ENCODE results near the gene VPS26A.

Gene VPS26A

GRCh38 chr10:69215405-69216171, 91.6 kb downstream of the VPS26A start:
- no peaks in the 10 kb centered on the region for H4K20me1 ChIP-seq (ENCODE audit: insufficient read depth, low read length)
- H3K4me1 ChIP-seq (ENCODE audit: insufficient read depth, low read length, severe bottlenecking), result no peaks in the 10 kb centered on the region
- H3K27me3 ChIP-seq (ENCODE audit: insufficient read depth, low read length), result no peaks in the 10 kb centered on the region
- no peak overlapping the region for H3K4me2 ChIP-seq (ENCODE audit: low read length)
- no peaks in the 10 kb centered on the region for H3K36me3 ChIP-seq (ENCODE audit: insufficient read depth, low read length)
- TF ChIP-seq, protein P1, sequence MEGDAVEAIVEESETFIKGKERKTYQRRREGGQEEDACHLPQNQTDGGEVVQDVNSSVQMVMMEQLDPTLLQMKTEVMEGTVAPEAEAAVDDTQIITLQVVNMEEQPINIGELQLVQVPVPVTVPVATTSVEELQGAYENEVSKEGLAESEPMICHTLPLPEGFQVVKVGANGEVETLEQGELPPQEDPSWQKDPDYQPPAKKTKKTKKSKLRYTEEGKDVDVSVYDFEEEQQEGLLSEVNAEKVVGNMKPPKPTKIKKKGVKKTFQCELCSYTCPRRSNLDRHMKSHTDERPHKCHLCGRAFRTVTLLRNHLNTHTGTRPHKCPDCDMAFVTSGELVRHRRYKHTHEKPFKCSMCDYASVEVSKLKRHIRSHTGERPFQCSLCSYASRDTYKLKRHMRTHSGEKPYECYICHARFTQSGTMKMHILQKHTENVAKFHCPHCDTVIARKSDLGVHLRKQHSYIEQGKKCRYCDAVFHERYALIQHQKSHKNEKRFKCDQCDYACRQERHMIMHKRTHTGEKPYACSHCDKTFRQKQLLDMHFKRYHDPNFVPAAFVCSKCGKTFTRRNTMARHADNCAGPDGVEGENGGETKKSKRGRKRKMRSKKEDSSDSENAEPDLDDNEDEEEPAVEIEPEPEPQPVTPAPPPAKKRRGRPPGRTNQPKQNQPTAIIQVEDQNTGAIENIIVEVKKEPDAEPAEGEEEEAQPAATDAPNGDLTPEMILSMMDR (IDR thresholded peaks at IDR 0.05; ENCODE audit: low read length), result no peak
- no peak for TF ChIP-seq EZH2 (IDR thresholded peaks at IDR 0.05; ENCODE audit: borderline replicate concordance, low read length)
- no peak overlapping the region for H2AFZ ChIP-seq (ENCODE audit: low read length)
- no peaks in the 10 kb centered on the region for H3K79me2 ChIP-seq (ENCODE audit: insufficient read depth, low read length)
- no peaks in the 10 kb centered on the region for H3F3A ChIP-seq (ENCODE audit: insufficient read depth, low read length)
- H3K9me2 ChIP-seq (ENCODE audit: low read depth, low read length), result no peaks in the 10 kb centered on the region
- peaks cover 5% of the 10 kb centered on the region; the same call in 1 of the 2 replicates for H3K9me3 ChIP-seq (ENCODE audit: low read length)
- H3K4me3 ChIP-seq (ENCODE audit: low read depth, low read length, poor library complexity, severe bottlenecking), result no peak overlapping the region
- H3K9ac ChIP-seq (ENCODE audit: low read length), result no peak overlapping the region
- H3K27ac ChIP-seq (ENCODE audit: low read depth, low read length, poor library complexity, severe bottlenecking), result no peak overlapping the region

DNA sequence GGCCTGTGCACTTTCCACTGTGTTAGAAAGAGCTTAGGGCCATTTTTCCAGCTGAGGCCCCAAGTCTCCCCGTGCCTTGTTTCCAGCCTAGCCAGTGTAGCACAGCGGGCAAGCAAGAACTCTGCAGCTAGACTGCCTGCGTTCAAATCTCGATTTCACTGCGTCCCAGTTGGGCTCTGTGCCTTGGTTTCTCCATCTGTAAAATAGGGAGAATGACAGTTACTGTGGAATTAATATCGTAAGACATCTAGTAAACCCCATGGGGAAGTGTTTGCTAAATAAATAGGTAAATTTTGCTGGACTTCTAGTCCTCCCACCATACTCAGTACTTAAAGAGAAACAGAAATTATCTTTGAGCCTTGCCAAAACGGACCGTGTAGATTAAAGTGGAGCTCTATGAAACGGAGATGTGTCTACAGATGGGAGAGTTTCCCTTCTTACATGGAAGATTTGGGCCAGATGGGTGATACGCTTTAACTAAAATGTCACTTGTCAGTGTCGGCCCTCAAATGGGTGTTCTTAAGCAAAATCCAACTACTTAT, 92.7 kb downstream of the VPS26A start:
- Histone ChIP-seq H3K27ac (ENCODE audit: low read depth, low read length, poor library complexity, severe bottlenecking) (no peak overlapping the region), H3K27me3 (ENCODE audit: insufficient read depth, low read length) (no peaks in the 10 kb centered on the region), H3K36me3 (ENCODE audit: insufficient read depth, low read length) (no peaks in the 10 kb centered on the region), H2AFZ (ENCODE audit: low read length) (no peak overlapping the region), H3K79me2 (ENCODE audit: insufficient read depth, low read length) (no peaks in the 10 kb centered on the region), H3K4me3 (ENCODE audit: low read depth, low read length, poor library complexity, severe bottlenecking) (no peak overlapping the region), H3K9me3 (ENCODE audit: low read length) (peaks cover 5% of the 10 kb centered on the region; the same call in 1 of the 2 replicates), H4K20me1 (ENCODE audit: insufficient read depth, low read length) (no peaks in the 10 kb centered on the region), H3F3A (ENCODE audit: insufficient read depth, low read length) (no peaks in the 10 kb centered on the region), H3K9me2 (ENCODE audit: low read depth, low read length) (no peaks in the 10 kb centered on the region), H3K9ac (ENCODE audit: low read length) (no peak overlapping the region), H3K4me1 (ENCODE audit: insufficient read depth, low read length, severe bottlenecking) (peaks cover 2% of the 10 kb centered on the region), H3K4me2 (ENCODE audit: low read length) (no peak overlapping the region)
- no peak for TF ChIP-seq EZH2 (IDR thresholded peaks at IDR 0.05; ENCODE audit: borderline replicate concordance, low read length)
- TF ChIP-seq, protein P1 (IDR thresholded peaks at IDR 0.05; ENCODE audit: low read length), result no peak

- Histone ChIP-seq H3K9ac (ENCODE audit: low read length) (no peak overlapping the region), H2AFZ (ENCODE audit: low read length) (no peak overlapping the region), H3K27me3 (ENCODE audit: insufficient read depth, low read length) (no peaks in the 10 kb centered on the region), H3F3A (ENCODE audit: insufficient read depth, low read length) (no peaks in the 10 kb centered on the region), H4K20me1 (ENCODE audit: insufficient read depth, low read length) (no peaks in the 10 kb centered on the region), H3K79me2 (ENCODE audit: insufficient read depth, low read length) (no peaks in the 10 kb centered on the region), H3K4me1 (ENCODE audit: insufficient read depth, low read length, severe bottlenecking) (peaks cover 8% of the 10 kb centered on the region), H3K9me3 (ENCODE audit: low read length) (peaks cover 5% of the 10 kb centered on the region; the same call in 1 of the 2 replicates), H3K4me3 (ENCODE audit: low read depth, low read length, poor library complexity, severe bottlenecking) (no peak overlapping the region), H3K36me3 (ENCODE audit: insufficient read depth, low read length) (no peaks in the 10 kb centered on the region), H3K4me2 (ENCODE audit: low read length) (no peak overlapping the region), H3K27ac (ENCODE audit: low read depth, low read length, poor library complexity, severe bottlenecking) (no peak overlapping the region), H3K9me2 (ENCODE audit: low read depth, low read length) (no peaks in the 10 kb centered on the region)
- TF ChIP-seq, protein P1 (IDR thresholded peaks at IDR 0.05; ENCODE audit: low read length), result no peak
- no peak for TF ChIP-seq EZH2 (IDR thresholded peaks at IDR 0.05; ENCODE audit: borderline replicate concordance, low read length)
Observed at GRCh38 chr10:69217119-69217754, 93.3 kb downstream of the VPS26A start.

Measured in OCI-LY1 (cell line).